Fibroblast of skin of scalp (primary cell): Measurements from ENCODE around the gene PCCA.
A peak's percentile ranks its signal among the peaks of the same experiment; 100 is the strongest.

Experiments used
- DNase-seq: peaks from one replicate; pipeline ENCODE4 v3.0.0-alpha.2; 2013

Gene PCCA

GRCh38 chr13:100434010-100434763 is 345.3 kb downstream of the PCCA start:
- DNase-seq, result peak; percentile 66

GRCh38 chr13:100436099-100436498 is 347.2 kb downstream of the PCCA start:
- no peak for DNase-seq

- DNase-seq, result no peak
These were observed 349.3 kb downstream of the PCCA start for GRCh38 chr13:100438059-100438788.

- DNase-seq, result no peak
These were observed 350.5 kb downstream of the PCCA start for GRCh38 chr13:100439247-100439970.

- DNase-seq, result peak; percentile 76
These were observed 352.0 kb downstream of the PCCA start for GRCh38 chr13:100440751-100441425.

GRCh38 chr13:100442095-100442832 is 353.4 kb downstream of the PCCA start:
- no peak for DNase-seq

GRCh38 chr13:100443278-100443997 is 354.5 kb downstream of the PCCA start:
- DNase-seq, result no peak

- peak; percentile 57 for DNase-seq
These were observed 355.1 kb downstream of the PCCA start for GRCh38 chr13:100443998-100444328.

- DNase-seq, result no peak
These were observed 358.9 kb downstream of the PCCA start for GRCh38 chr13:100447831-100448230.

GRCh38 chr13:100451923-100452322 is 363.0 kb downstream of the PCCA start:
- DNase-seq, result no peak

GRCh38 chr13:100454876-100455275 is 366.0 kb downstream of the PCCA start:
- DNase-seq, result peak; percentile 49

- DNase-seq, result no peak
These were observed 369.8 kb downstream of the PCCA start for GRCh38 chr13:100458673-100459072.

GRCh38 chr13:100459747-100460146 is 370.9 kb downstream of the PCCA start:
- no peak for DNase-seq

- DNase-seq, result no peak
These were observed 371.4 kb downstream of the PCCA start for GRCh38 chr13:100460266-100460665.

GRCh38 chr13:100460791-100461190 is 371.9 kb downstream of the PCCA start:
- DNase-seq, result no peak

- DNase-seq, result no peak
These were observed 372.6 kb downstream of the PCCA start for GRCh38 chr13:100461309-100462030.

GRCh38 chr13:100464006-100464405 is 375.1 kb downstream of the PCCA start:
- DNase-seq, result peak; percentile 10

GRCh38 chr13:100465558-100465957 is 376.7 kb downstream of the PCCA start:
- DNase-seq, result no peak

- no peak for DNase-seq
These were observed 382.1 kb downstream of the PCCA start for GRCh38 chr13:100470866-100471505.

- DNase-seq, result no peak
These were observed 384.2 kb downstream of the PCCA start for GRCh38 chr13:100473087-100473486.
